ENCODE measurements around the gene ANXA4. TPM values are rescaled to one million over a fixed set of nuclear protein-coding genes. Genes with fewer than 3 reads are reported as not detected.

ANXA4 gene
- total RNA-seq, 1 donor from 2014 or later, result 30.6 TPM

DNA sequence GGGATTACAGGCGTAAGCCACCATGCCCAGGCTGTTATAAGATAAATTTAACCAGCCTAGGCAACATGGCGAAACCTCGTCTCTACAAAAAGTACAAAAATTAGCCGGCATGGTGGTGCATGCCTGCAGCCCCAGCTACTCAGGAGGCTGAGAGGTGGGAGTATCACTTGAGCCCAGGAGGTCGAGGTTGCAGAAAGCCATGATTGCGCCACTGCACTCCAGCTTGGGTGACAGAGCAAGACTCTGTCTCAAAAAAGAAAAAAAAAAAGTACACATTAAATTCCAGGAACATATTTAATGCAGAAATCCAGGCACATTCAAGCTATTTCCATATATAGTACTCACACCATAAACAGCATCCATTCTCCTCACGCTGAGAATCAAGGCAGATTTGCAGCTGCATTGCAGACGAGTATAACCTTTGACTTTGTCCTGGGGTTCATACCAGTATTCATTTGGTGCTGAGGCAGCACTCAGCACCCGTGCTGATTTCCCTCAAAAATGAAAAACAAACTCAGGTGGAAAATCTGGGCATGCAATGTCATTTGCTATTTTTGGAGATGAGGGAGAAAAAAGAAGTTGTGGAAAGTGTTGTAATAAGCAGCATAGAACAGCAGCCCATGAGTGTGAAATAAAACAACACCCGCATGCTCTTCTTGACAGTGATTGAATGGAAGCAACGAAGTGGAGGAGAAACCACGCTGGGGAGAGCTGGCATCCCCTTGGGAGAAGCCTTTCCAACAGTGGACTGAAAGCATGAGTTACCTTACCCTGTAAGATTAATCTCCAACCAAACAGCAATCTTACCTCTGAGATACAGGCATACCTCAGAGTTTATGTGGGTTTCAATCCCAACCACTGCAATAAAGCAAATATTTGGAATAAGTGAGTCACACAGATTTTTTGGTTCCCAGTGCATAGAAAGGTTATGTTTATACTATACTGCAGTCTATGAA, 46.8 kb upstream of the ANXA4 start:
- H3K4me1 ChIP-seq, result peaks cover 23% of the 10 kb centered on the region
- no peak for DNase-seq
- H3K27ac ChIP-seq (replicated peaks), result no peak overlapping the region
- intact Hi-C loops (cut with micrococcal nuclease), result no loop called here
- TF ChIP-seq, protein P1, sequence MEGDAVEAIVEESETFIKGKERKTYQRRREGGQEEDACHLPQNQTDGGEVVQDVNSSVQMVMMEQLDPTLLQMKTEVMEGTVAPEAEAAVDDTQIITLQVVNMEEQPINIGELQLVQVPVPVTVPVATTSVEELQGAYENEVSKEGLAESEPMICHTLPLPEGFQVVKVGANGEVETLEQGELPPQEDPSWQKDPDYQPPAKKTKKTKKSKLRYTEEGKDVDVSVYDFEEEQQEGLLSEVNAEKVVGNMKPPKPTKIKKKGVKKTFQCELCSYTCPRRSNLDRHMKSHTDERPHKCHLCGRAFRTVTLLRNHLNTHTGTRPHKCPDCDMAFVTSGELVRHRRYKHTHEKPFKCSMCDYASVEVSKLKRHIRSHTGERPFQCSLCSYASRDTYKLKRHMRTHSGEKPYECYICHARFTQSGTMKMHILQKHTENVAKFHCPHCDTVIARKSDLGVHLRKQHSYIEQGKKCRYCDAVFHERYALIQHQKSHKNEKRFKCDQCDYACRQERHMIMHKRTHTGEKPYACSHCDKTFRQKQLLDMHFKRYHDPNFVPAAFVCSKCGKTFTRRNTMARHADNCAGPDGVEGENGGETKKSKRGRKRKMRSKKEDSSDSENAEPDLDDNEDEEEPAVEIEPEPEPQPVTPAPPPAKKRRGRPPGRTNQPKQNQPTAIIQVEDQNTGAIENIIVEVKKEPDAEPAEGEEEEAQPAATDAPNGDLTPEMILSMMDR (IDR thresholded peaks at IDR 0.05; ENCODE audit: borderline replicate concordance), result no peak
- no peaks in the 10 kb centered on the region for H3K36me3 ChIP-seq
- no peaks in the 10 kb centered on the region for H3K9me3 ChIP-seq (replicated peaks)
- H3K4me3 ChIP-seq, result no peak overlapping the region
- no peaks in the 10 kb centered on the region for H3K27me3 ChIP-seq (ENCODE audit: low read depth)

DNA sequence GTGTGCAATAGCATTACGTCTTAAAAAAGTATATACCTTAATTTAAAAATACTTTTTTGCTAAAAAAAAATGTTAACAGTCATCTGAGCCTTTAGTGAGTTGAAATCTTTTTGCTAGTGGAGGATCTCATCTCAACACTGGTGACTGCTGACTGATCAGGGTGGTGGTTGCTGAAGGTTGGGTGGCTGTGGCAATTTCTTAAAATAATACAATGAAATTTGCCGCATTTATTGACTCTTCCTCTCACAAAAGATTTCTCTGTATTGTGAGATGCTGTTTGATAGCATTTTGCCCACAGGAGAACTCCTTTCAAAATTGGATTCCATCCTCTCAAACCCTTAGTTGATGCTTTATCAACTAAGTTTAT, 46.1 kb upstream of the ANXA4 start:
- no peak overlapping the region for H3K27ac ChIP-seq (replicated peaks)
- DNase-seq, result no peak
- H3K4me3 ChIP-seq, result no peak overlapping the region
- H3K36me3 ChIP-seq, result no peaks in the 10 kb centered on the region
- peaks cover 23% of the 10 kb centered on the region for H3K4me1 ChIP-seq
- TF ChIP-seq, protein P1 (IDR thresholded peaks at IDR 0.05; ENCODE audit: borderline replicate concordance), result no peak
- no peaks in the 10 kb centered on the region for H3K27me3 ChIP-seq (ENCODE audit: low read depth)
- intact Hi-C loops (cut with micrococcal nuclease), result no loop called here
- H3K9me3 ChIP-seq (replicated peaks), result no peaks in the 10 kb centered on the region

DNA sequence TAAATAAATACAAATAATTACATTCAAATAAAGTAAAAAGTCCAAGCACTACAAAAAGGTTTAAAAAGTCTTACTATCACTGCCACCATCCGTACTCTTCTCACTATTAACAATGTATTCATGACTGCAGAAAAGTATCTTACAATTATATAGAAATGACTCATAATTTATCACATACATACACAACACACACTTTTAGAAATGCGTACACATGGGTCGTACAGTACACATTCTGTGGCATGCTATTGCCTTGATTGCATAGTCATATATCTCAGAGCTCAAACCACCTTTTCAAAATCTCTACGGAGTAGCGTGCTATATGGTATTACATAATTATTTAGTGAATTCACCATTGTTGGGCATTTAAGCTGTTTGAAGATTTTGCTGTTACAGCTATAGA, 41.6 kb upstream of the ANXA4 start:
- Histone ChIP-seq H3K4me3 (no peak overlapping the region), H3K36me3 (no peaks in the 10 kb centered on the region), H3K4me1 (no peaks in the 10 kb centered on the region), H3K27ac (replicated peaks) (no peak overlapping the region), H3K27me3 (ENCODE audit: low read depth) (no peaks in the 10 kb centered on the region), H3K9me3 (replicated peaks) (no peaks in the 10 kb centered on the region)
- intact Hi-C loops (cut with micrococcal nuclease), result loop anchor here (10.0 kb wide), 1 partner anchor 56 kb away; the partner anchor contains the start of gene AAK1
- DNase-seq, result no peak
- TF ChIP-seq, protein P1 (IDR thresholded peaks at IDR 0.05; ENCODE audit: borderline replicate concordance), result no peak

DNA sequence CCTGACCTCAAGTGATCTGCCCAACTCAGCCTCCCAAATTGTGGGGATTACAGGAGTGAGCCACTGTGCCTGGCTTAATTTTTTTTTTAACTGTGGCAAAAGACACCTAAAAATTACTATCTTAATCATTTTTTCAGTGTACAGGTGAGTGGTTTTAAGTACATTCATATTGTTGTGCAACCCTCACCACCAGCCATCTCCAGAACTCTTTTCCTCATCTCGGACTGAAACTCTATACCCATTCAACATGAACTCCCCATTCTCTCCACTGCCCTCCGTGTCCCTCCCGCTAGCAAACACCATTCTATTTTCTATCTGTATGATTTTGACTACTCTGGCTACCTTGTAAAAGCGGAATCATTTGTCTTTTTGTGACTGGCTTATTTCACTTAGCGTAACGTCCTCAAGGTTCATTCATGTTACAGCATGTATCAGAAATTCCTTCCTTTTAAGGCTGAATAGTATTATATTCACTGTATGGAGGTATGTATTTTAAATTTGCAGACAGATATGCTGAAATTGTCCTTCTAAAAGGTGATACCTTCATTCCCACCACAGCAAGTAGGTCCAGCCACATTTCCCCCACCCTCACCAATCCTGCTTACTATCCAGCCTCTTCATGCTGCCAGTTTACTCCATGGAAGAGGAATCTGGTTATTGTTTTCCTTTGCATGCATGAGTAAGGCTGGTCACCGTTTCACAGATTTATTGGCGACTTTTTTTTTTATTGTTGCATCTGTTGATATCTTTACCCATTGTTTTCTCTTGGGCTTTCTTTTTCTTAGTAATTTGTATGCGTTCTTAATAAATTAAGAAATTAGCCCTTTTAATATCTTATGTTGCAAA, 40.6 kb upstream of the ANXA4 start:
- Histone ChIP-seq H3K36me3 (no peaks in the 10 kb centered on the region), H3K4me3 (no peak overlapping the region), H3K9me3 (replicated peaks) (no peaks in the 10 kb centered on the region), H3K27ac (replicated peaks) (no peak overlapping the region), H3K4me1 (no peaks in the 10 kb centered on the region), H3K27me3 (ENCODE audit: low read depth) (no peaks in the 10 kb centered on the region)
- TF ChIP-seq, protein P1 (IDR thresholded peaks at IDR 0.05; ENCODE audit: borderline replicate concordance), result no peak
- DNase-seq, result no peak
- intact Hi-C loops (cut with micrococcal nuclease), result loop anchor here (10.0 kb wide), 1 partner anchor 57 kb away; the partner anchor contains the start of gene AAK1

GRCh38 chr2:69703189-69703588, 38.7 kb upstream of the ANXA4 start:
- intact Hi-C loops (cut with micrococcal nuclease), result loop anchor here (10.0 kb wide), 1 partner anchor 58 kb away; the partner anchor contains the start of gene AAK1
- no peaks in the 10 kb centered on the region for H3K9me3 ChIP-seq (replicated peaks)
- no peak overlapping the region for H3K27ac ChIP-seq (replicated peaks)
- no peaks in the 10 kb centered on the region for H3K36me3 ChIP-seq
- DNase-seq, result no peak
- no peaks in the 10 kb centered on the region for H3K27me3 ChIP-seq (ENCODE audit: low read depth)
- TF ChIP-seq, protein P1 (IDR thresholded peaks at IDR 0.05; ENCODE audit: borderline replicate concordance), result no peak
- no peak overlapping the region for H3K4me3 ChIP-seq
- H3K4me1 ChIP-seq, result no peaks in the 10 kb centered on the region

Measured in left ventricle myocardium inferior (tissue), 1 donor.